ENCODE measurements around the gene DPM2.

DPM2 gene

DNA sequence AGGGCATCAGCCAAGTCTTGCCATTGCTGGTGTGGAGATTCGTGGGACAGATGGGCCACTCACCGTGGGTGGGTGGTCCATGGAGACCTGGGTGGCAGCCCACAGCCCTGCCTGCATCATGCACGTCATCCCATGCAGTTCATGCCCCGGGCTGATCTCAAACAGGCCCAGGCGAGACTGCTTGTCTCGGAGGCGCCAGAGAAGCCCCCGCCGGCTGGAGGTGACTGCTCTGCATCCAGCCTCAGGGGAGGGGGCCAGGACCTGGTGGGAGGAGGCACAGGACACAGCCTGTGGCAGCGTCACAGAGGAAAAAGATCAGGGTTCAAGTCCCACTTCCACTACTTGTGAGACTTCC lies 8.1 kb downstream of the DPM2 start:
- no peak for TF ChIP-seq GATA1 (IDR thresholded peaks at IDR 0.05; ENCODE audit: low read depth, low read length)

DNA sequence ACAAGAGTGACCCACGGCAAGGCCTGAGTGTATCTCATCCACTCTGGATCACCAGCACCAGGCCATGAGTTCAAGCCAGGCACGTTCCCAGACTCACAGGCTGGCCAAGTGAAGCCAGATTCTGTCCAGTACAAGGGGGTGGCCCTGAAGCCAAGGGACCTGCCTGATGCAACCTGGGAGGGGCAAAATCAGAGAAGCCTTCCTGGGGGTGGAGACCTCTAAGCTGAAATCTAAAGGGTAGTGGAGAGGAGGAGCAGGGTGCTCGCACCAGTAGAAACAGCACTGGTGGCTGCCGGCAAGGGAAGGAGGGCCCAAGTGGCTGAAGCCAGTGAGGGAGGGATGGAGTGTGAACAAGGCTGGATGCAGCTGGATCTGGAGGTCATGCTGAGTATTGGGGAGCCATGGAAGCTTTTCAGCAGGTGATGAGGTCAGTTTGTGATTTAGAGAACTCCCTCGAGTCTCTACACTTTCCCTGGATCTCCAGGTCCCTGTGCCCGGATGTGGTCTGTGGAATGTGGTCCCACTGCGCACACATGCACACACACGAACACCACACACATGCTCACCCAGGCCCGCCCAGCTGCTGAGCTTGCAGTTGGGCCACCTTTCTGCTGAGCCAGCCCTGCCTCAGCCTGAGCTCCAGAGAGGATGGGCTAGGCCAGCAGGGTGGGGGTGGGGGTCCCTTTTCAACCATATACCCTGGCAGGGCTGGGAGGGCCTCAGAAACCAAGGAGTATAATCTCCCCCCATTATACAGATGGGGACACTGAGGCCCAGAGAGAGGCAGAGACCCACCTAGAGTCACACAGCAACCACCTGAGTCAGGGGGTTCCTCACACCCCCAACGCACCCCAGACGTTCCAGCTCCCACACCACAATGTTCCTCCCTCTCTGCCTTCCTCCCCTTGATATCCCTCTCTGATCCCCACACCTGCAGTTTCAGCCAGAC lies 8.7 kb downstream of the DPM2 start:
- no peak for TF ChIP-seq GATA1 (IDR thresholded peaks at IDR 0.05; ENCODE audit: low read depth, low read length)
- peak; percentile 38 for TF ChIP-seq POLR2A (IDR thresholded peaks at IDR 0.05; ENCODE audit: low read length)
- DNase-seq = peak in 1 of 2 experiments; percentile 47

More for the DNA sequence above, 8.1 kb downstream of the DPM2 start:
- no peak for DNase-seq

DNA sequence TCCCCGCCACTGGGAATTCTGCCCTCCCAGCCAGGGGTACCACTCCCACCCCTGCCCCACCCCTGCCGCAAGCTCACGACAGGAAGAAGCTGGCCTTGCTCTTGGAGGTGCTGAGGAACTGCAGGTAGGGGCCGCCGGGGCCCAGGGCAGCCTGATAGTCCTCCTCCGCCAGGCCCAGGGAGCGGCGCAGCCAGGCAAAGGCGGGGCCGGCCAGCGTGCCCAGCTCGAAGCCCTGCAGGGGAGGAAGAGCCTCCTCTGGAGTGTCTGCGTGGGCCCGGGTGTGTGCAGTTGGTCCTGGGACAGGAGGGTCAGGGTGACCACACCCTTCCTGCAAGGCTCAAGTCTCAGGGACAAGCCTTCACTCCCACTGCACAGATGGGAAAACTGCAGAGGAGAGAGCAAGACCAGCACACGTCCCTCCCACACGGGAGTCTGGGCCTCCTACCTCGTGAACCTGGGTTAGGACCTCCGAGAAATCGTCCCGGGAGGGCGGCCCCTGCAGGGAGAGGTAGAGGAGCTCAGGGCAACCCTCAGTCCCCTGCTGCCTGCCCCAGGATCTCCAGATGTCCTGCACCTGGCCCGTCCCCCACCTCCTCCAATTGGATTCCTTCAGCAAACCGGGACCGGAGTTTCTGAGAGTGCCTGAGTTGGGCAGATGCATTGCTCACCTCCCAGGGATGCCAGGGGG lies 9.5 kb downstream of the DPM2 start:
- peak; percentile 48 to 49 for DNase-seq
- TF ChIP-seq GATA1 (IDR thresholded peaks at IDR 0.05; ENCODE audit: low read depth, low read length) (no peak), POLR2A (IDR thresholded peaks at IDR 0.05; ENCODE audit: low read length) (peak; percentile 11)

DNA sequence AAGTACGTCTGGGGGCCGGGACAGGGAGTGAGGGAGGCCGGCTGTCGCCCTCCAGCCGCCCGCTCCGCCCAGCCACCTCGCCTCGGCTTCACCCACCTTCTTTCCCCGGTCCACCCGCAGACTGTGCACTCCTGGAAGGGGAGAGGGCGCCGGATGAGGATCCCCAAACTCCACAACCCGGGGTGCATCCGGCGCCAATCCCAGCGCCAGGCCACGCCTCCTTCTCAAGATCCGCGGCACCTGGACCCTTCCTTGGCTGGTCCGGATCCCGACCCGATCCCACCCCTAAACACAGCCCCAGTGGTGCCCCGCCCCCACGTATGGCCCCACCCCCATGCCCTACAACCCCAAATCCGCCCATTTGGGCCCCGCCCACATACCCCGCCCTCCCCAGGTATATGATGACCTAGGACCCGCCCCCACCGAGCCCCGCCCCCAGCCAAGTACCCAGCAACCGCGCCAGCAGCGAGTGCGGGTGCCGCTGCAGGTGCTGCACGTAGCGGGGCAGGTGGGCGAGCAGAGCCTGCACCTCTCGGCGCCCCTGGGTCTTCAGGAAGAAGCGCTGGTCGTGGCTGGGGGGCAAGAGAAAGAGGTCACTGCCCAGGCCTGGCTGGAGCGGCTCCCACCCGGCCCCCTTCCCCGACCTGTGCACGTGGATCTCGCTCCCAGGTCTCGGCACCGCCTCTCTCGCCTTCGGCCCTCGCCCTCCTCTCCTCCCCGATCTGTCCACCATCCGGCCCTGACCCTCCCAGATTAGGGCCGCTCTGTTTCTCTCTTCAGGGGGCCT lies 10.3 kb downstream of the DPM2 start:
- TF ChIP-seq GATA1 (IDR thresholded peaks at IDR 0.05; ENCODE audit: low read depth, low read length) (no peak), POLR2A (IDR thresholded peaks at IDR 0.05; ENCODE audit: low read length) (no peak)
- DNase-seq = peak; percentile 43 to 62

DNA sequence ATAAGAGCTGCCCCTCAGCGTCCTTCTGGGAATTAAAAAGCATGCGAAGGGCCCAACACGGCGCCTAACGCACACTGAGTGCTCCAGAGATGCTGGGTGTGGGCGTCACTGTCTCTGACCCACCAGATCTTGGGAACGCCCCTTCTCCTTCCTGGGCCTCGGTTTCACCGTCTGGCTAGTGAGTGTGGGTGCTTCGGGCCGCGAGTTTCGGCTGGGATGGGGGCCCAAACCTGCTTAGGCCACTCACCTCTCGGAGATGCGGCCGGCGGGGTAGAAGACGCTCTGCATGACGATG lies 10.8 kb downstream of the DPM2 start:
- no peak for TF ChIP-seq POLR2A (IDR thresholded peaks at IDR 0.05; ENCODE audit: low read length)
- no peak for TF ChIP-seq GATA1 (IDR thresholded peaks at IDR 0.05; ENCODE audit: low read depth, low read length)
- peak; percentile 36 to 45 for DNase-seq

DNA sequence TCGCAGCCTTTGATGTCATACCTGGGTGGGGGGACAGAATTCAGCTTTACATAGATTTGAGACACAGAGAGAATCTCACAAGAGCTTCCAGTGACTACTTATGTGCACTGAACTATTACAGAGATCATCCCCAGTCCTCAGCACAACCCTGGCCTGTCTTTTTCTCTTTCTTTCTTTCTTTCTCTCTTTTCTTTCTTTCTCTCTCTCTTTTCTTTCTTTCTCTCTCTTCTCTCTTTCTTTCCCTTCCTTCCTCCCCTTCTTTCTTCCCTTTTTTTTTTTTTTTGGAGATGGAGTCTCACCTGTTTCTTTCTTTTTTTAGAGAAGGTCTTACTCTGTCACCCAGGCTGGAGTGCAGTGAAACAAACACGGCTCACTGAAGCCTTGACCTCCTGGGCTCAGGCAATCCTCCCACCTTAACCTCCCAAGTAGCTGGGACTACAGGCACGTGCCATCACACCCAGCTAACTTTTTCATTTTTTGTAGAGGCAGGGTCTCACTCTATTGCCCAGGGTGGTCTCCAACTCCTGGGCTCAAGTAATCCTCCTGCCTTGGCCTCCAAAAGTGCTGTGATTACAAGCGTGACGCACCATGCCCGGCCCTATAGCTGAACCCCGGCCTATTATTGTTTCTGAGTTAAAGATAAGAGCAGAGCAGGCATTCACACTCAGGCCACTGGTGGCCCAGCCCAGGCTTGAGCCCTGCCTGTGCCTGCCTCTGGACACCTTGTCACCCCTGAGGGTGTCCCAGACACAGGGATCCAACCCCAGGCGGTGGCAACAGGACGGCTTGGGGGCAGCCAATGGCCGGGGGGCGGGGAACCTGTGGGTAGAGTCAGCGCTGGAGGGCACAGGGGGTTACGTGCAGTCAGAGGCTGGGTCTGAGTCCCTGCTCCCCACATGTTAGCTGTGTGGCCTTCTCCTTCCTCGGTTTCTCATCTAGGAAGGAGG lies 11.4 kb downstream of the DPM2 start:
- TF ChIP-seq GATA1 (IDR thresholded peaks at IDR 0.05; ENCODE audit: low read depth, low read length) = no peak
- TF ChIP-seq POLR2A (IDR thresholded peaks at IDR 0.05; ENCODE audit: low read length) = no peak
- DNase-seq = no peak

DNA sequence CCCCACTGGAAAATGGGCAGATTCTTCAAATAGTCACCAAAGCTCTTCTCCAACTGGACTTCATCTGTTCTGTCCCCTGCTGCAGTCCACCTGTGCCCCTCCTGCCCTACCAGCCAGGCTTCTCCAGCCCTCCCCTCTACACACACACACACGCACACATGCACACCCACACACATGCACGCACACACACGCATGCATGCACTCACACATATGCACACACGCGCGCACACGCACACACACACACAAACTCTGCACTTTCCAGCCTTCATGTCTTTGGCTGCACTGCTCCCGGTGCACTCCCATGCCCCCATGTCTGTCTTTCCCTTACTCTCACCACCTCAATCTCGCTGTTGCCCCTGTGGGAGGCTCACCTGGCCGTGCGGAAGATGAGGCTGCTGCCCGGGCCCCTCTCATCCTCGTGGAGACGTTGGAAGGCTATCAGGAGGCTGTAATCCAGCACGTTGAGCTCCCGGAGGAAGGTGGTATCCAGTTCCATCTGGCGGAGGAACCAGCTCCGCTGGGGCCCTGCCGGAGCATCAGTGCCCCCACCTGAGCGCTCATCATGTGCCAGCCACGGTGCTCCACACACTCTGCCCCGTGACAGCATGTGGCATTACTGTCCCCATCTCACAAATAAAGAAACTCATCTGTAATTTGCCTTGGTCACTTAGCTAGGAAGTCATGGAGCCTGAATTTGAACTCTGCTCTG lies 12.8 kb downstream of the DPM2 start:
- TF ChIP-seq POLR2A (IDR thresholded peaks at IDR 0.05; ENCODE audit: low read length) = no peak
- no peak for TF ChIP-seq GATA1 (IDR thresholded peaks at IDR 0.05; ENCODE audit: low read depth, low read length)
- DNase-seq = no peak

DNA sequence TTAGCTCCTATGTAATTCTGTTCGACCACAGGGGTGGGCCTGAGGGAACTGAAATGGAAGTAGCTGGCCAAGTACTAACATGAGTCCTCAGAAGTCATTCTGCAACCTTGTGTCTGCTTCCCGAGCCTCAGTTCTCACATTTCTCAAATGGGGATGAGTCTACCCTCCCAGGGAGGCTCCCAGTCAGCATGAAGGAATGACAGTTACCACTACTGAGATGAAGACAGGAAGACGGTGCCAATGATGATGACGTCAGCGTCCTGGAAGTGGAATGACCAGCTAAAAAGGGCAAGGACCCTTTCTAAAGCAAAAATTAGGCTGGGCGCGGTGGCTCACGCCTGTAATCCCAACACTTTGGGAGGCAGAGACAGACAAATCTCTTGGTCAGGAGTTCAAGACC lies 13.9 kb downstream of the DPM2 start:
- no peak for TF ChIP-seq POLR2A (IDR thresholded peaks at IDR 0.05; ENCODE audit: low read length)
- TF ChIP-seq GATA1 (IDR thresholded peaks at IDR 0.05; ENCODE audit: low read depth, low read length) = no peak
- no peak for DNase-seq

DNA sequence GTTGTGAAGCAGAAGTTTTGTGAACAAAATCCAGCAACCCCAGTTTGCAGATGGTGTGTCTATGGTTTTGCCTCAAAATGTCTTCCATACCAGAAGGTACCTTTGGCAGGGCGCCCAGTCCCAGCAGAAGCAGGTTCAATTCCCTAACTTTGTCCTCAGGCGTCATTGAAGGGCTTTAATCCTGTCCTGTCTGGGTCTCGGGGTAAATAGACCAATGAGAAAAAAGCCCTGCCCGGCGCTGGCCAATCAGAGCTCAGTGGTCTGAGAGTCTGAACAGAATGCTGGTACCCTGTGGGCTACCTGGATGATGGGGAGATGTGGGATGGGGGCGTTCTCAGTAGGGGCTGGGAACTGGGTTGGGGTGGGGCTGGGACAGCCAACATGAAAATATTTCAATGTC lies 14.6 kb downstream of the DPM2 start:
- no peak for DNase-seq
- TF ChIP-seq POLR2A (IDR thresholded peaks at IDR 0.05; ENCODE audit: low read length) (no peak), GATA1 (IDR thresholded peaks at IDR 0.05; ENCODE audit: low read depth, low read length) (no peak)

DNA sequence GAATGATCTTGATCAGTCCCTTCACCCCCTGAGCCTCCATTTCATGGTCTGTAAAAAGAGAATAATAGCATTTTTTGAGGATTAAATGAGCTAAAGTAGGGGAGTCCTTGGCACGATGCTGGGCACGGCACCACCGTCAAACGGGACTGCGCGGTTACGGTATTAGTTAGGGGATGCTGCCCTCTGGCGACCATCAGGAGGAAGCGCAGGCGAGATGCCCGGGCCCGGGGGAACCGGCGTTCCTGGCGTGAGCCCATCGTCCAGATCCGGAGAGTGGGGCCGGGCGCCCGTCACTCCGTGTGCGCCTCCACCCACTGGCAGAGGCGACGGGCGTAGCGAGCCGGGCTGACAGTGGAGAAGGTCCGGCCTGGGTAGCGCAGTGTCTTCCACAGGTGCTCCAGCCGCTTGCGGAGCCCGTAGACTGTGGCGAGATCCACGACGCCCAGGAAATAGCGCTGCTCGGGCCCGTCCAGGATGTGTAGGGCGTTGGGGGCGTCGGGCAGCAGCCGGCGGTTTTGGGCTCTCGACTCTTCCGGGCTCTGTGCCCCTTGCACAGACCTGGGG lies 16.0 kb downstream of the DPM2 start:
- DNase-seq = peak; percentile 72 to 87
- TF ChIP-seq POLR2A (IDR thresholded peaks at IDR 0.05; ENCODE audit: low read length) (no peak), GATA1 (IDR thresholded peaks at IDR 0.05; ENCODE audit: low read depth, low read length) (no peak)

DNA sequence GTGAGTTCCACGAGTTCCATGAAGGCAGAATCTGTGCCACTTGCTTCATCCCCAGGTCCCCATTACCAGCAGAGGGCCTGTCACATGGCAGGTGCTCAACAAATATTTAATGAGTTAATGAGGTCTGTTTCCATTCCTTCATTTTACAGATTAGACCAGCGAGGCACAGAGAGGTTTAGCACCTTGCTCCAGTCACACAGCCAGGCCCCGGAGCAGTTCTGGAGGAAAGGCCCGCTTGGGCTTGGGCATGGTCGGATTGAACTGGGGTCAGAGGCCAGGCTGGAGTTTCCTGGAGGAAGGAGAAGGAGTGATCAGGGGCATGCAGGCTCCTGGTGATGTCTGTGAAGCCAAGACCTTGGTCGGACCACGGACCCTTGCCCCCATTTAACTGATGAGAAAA lies 16.9 kb downstream of the DPM2 start:
- TF ChIP-seq GATA1 (IDR thresholded peaks at IDR 0.05; ENCODE audit: low read depth, low read length) = no peak
- no peak for TF ChIP-seq POLR2A (IDR thresholded peaks at IDR 0.05; ENCODE audit: low read length)
- DNase-seq = no peak

DNA sequence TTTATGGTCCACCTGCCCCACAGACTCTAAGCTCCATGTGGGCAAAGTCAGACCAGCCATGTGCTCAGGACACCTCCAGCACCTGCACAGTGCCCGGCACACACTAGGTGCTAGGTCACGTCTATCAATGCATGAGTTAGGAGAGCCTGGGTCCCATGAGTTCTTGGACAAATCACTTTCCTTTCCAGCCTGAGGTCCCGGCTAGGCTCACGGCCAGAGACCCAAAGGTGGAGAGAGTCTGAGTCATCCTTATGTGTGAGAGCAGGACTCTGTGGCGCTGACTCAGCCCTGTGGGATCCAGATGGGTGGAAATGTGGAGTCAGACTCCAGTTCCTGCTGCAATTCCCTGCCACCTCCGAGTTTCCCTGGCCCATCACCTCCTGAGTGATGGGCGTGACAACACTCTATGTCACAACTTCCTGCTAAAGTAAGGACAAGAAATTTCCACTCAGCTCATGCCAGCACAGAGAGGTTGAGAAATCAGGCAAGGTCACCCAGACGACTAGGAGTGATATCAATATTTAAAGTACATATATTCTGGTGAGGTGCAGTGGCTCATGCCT lies 18.3 kb downstream of the DPM2 start:
- peak; percentile 46 to 79 for DNase-seq
- no peak for TF ChIP-seq GATA1 (IDR thresholded peaks at IDR 0.05; ENCODE audit: low read depth, low read length)
- TF ChIP-seq POLR2A (IDR thresholded peaks at IDR 0.05; ENCODE audit: low read length) = no peak
